Rectal smooth muscle tissue (tissue), 1 donor: ENCODE measurements around the gene BEST1.
"Not testable (repeated sequence)": the region's sequence is repeated elsewhere in the genome, so short reads cannot be mapped to it uniquely, and the experiment has no call there.

Source experiments
- H3K27ac ChIP-seq: one replicate; pipeline ENCODE4 v1.7.0; 2013; ENCODE audit warnings: low read depth, low read length, inconsistent platforms
- H3K27me3 ChIP-seq: one replicate; pipeline ENCODE4 v1.7.0; 2013; ENCODE audit warnings: low read length; ENCODE audit not compliant: control insufficient read depth, insufficient read depth
- H3K36me3 ChIP-seq: one replicate; pipeline ENCODE4 v1.7.0; 2013; ENCODE audit warnings: low read length; ENCODE audit not compliant: control insufficient read depth, insufficient read depth
- H3K4me1 ChIP-seq: one replicate; pipeline ENCODE4 v1.7.0; 2013; ENCODE audit warnings: low read length; ENCODE audit not compliant: control insufficient read depth, insufficient read depth
- H3K4me3 ChIP-seq: one replicate; pipeline ENCODE4 v1.7.0; 2013; ENCODE audit warnings: low read length
- H3K9ac ChIP-seq: one replicate; pipeline ENCODE4 v1.7.0; 2013; ENCODE audit warnings: low read length

BEST1 gene

GRCh38 chr11:61940466-61940865 lies 9.7 kb upstream of the BEST1 start:
- no peak overlapping the region for H3K27ac ChIP-seq
- no peaks in the 10 kb centered on the region for H3K27me3 ChIP-seq
- no peak overlapping the region for H3K4me3 ChIP-seq
- no peaks in the 10 kb centered on the region for H3K36me3 ChIP-seq
- no peak overlapping the region for H3K9ac ChIP-seq
- no peaks in the 10 kb centered on the region for H3K4me1 ChIP-seq

DNA sequence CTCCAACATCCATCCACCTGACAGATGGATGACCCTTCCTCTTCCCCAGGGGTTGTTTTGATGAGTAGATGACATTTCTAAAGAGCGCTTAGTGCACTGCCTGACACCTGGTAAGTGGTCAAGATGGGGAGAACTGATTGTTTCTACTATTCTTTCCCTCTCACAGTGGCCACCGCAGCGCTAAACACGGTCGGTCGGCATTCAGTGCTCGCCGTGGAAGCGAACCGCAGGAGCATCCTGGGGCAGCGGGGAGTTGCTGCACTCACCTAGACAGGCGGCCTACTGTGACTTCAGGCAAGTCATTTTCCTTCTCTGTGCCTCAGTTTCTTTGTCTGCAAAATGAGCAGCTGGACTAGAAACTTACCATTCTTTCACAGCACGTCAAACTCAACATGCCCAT lies 5.0 kb upstream of the BEST1 start:
- no peak overlapping the region for H3K4me3 ChIP-seq
- peaks cover 2% of the 10 kb centered on the region for H3K27me3 ChIP-seq
- H3K27ac ChIP-seq, result no peak overlapping the region
- H3K4me1 ChIP-seq, result no peaks in the 10 kb centered on the region
- no peaks in the 10 kb centered on the region for H3K36me3 ChIP-seq
- H3K9ac ChIP-seq, result no peak overlapping the region

DNA sequence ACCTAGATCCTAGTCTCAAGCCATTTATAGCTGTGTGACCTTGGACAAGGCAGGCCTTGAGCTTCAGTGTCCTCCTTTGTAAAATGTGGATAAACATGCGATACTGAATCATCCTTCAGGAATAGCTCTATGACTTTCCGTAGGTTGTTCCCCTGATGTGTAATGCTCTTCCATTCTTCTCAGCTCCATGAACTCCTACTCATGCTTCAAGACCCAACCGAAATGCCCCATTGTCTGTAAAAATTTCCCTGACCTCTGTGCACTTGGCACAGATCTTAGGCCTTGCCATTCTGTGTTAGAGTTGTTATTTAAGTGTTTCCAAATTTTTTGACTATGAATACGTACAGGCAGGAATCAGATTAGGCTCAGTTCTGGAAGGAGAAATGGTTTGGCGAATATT lies 3.3 kb upstream of the BEST1 start:
- no peak overlapping the region for H3K9ac ChIP-seq
- H3K4me3 ChIP-seq, result no peak overlapping the region
- H3K27me3 ChIP-seq, result peaks cover 2% of the 10 kb centered on the region
- H3K27ac ChIP-seq, result no peak overlapping the region
- no peaks in the 10 kb centered on the region for H3K36me3 ChIP-seq
- H3K4me1 ChIP-seq, result no peaks in the 10 kb centered on the region

- no peaks in the 10 kb centered on the region for H3K36me3 ChIP-seq
- H3K9ac ChIP-seq, result no peak overlapping the region
- peaks cover 2% of the 10 kb centered on the region for H3K27me3 ChIP-seq
- no peaks in the 10 kb centered on the region for H3K4me1 ChIP-seq
- H3K4me3 ChIP-seq, result no peak overlapping the region
- no peak overlapping the region for H3K27ac ChIP-seq
Observed at GRCh38 chr11:61947486-61948210, 2.5 kb upstream of the BEST1 start.

GRCh38 chr11:61948505-61948904 lies 1.6 kb upstream of the BEST1 start:
- Histone ChIP-seq H3K36me3 (no peaks in the 10 kb centered on the region), H3K4me1 (no peaks in the 10 kb centered on the region), H3K4me3 (no peak overlapping the region), H3K9ac (no peak overlapping the region), H3K27me3 (peaks cover 2% of the 10 kb centered on the region), H3K27ac (no peak overlapping the region)

DNA sequence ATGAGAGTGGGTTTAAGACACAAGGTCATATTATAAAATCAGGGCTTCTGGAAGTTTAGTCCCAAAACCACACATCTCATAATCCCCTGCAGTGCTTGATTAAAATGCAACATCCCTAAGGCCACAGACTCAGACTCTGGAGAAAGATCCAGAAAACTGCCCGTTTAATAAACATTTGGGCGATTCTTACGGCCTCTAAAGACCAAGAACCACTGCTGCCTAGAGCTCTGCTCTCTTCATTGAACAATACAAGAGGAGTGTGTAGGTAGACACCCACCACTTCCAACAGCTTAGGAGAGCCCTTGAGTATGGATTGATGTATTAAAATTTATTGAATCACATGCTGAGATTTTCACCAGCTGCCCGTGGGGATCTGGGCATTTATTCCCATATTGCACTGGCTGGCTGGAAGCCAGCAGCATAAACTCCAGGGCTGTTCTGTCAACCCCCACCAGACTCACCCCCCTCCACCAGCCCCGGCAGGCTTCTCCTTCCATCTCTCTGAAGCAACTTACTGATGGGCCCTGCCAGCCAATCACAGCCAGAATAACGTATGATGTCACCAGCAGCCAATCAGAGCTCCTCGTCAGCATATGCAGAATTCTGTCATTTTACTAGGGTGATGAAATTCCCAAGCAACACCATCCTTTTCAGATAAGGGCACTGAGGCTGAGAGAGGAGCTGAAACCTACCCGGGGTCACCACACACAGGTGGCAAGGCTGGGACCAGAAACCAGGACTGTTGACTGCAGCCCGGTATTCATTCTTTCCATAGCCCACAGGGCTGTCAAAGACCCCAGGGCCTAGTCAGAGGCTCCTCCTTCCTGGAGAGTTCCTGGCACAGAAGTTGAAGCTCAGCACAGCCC lies 749 bp upstream of the BEST1 start:
- Histone ChIP-seq H3K36me3 (no peaks in the 10 kb centered on the region), H3K27ac (peak overlapping the region; percentile 30), H3K4me1 (no peaks in the 10 kb centered on the region), H3K9ac (no peak overlapping the region), H3K4me3 (no peak overlapping the region), H3K27me3 (peaks cover 2% of the 10 kb centered on the region)

- H3K9ac ChIP-seq, result no peak overlapping the region
- no peaks in the 10 kb centered on the region for H3K27me3 ChIP-seq
Observed at GRCh38 chr11:61951484-61952135, 1.5 kb downstream of the BEST1 start.

GRCh38 chr11:61952882-61953281 lies 2.7 kb downstream of the BEST1 start:
- H3K36me3 ChIP-seq, result no peaks in the 10 kb centered on the region
- H3K4me1 ChIP-seq, result no peaks in the 10 kb centered on the region
- H3K9ac ChIP-seq, result no peak overlapping the region
- no peaks in the 10 kb centered on the region for H3K27me3 ChIP-seq
- no peak overlapping the region for H3K4me3 ChIP-seq
- H3K27ac ChIP-seq, result no peak overlapping the region

More at GRCh38 chr11:61951484-61952135, 1.5 kb downstream of the BEST1 start:
- Histone ChIP-seq H3K4me3 (no peak overlapping the region), H3K36me3 (no peaks in the 10 kb centered on the region), H3K4me1 (no peaks in the 10 kb centered on the region), H3K27ac (no peak overlapping the region)

- not testable (repeated sequence) for H3K27ac ChIP-seq, H3K4me3 ChIP-seq, H3K27me3 ChIP-seq, H3K9ac ChIP-seq, H3K4me1 ChIP-seq, H3K36me3 ChIP-seq
Observed at GRCh38 chr11:61953632-61954031, 3.5 kb downstream of the BEST1 start.

DNA sequence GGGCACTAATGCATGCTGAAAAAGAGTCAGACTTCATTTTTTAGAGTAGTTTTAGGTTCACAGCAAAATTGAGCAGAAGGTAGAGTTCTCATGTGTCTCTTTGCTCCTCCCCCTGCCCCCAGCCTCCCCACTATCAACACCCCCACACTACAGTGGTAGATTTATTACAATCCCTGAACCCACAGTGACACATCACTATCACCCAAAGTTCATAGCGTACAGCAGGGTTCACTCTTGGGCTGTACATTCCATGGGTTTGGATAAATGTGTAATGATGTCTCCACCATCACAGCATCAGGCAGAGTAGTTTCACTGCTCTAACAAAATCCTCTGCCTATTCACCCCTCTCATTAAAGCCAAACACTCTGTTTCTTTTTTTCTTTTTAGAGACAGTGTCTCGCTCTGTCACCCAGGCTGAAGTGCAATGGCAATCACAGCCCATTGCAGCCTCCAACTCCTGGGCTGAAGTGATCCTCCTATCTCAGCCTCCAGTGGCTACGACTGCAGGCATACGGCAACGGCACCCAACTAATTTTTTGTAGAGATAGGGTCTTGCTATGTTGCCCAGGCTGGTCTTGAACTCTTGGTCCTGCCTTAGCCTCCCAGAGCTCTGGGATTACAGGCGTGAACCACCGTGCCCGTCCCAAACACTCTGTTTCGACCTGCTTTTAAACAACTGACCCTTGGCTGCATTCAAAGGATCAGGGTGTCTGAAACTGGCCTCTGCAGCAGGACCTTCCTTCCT lies 4.1 kb downstream of the BEST1 start:
- Histone ChIP-seq H3K36me3 (peaks cover under 1% of the 10 kb centered on the region), H3K27ac (peak overlapping the region; percentile 61), H3K9ac (no peak overlapping the region), H3K4me1 (no peaks in the 10 kb centered on the region), H3K4me3 (no peak overlapping the region), H3K27me3 (no peaks in the 10 kb centered on the region)

GRCh38 chr11:61954851-61955421 lies 4.8 kb downstream of the BEST1 start:
- H3K36me3 ChIP-seq, result peaks cover 6% of the 10 kb centered on the region
- no peaks in the 10 kb centered on the region for H3K4me1 ChIP-seq
- H3K4me3 ChIP-seq, result peak overlapping the region; percentile 52
- no peak overlapping the region for H3K9ac ChIP-seq
- no peaks in the 10 kb centered on the region for H3K27me3 ChIP-seq
- H3K27ac ChIP-seq, result peak overlapping the region; percentile 61
